MCF 10A (cell line): ENCODE measurements around the gene NAPG. TPM values are rescaled to one million over a fixed set of nuclear protein-coding genes. Genes with fewer than 3 reads are reported as not detected.

ENCODE experiments used
- BruUV-seq: library from RNA; stranded (reverse); fragments of 400-500 nt; replicated peaks from 2 replicates; lab custom pipeline; 2021; lab: Mats Ljungman, UMichigan
- CTCF ChIA-PET: fragments of 300-600 bp; sonication (Branson Sonifier 250); formaldehyde crosslinking; extraction: SDS; loops from one replicate; lab custom pipeline; 2021; ENCODE audit warnings: antibody characterized with exemption, inconsistent platforms; lab: Yijun Ruan, JAX
- POLR2A ChIA-PET: fragments of 300-600, 350-650 bp; sonication (Branson Sonifier 250); formaldehyde crosslinking; extraction: SDS; loops from one replicate; lab custom pipeline; 2020; ENCODE audit warnings: antibody characterized with exemption, inconsistent platforms; lab: Yijun Ruan, JAX
- DNase-seq: peaks from one replicate; pipeline ENCODE4 v3.0.0-alpha.2; 2018; ENCODE audit not compliant: unreplicated experiment
- H3K27ac Mint-ChIP-seq: one replicate; pipeline ENCODE4 v1.8.0; 2022; ENCODE audit warnings: mild to moderate bottlenecking, low read depth, mixed read lengths; ENCODE audit not compliant: unreplicated experiment
- H3K27me3 Mint-ChIP-seq: one replicate; pipeline ENCODE4 v1.8.0; 2022; ENCODE audit warnings: mixed read lengths; ENCODE audit not compliant: insufficient read depth, unreplicated experiment
- H3K36me3 Mint-ChIP-seq: one replicate; pipeline ENCODE4 v1.8.0; 2022; ENCODE audit warnings: mild to moderate bottlenecking, moderate library complexity, mixed read lengths; ENCODE audit not compliant: insufficient read depth, unreplicated experiment
- H3K4me1 Mint-ChIP-seq: one replicate; pipeline ENCODE4 v1.8.0; 2022; ENCODE audit warnings: mixed read lengths; ENCODE audit not compliant: insufficient read depth, unreplicated experiment
- H3K4me3 Mint-ChIP-seq: one replicate; pipeline ENCODE4 v1.8.0; 2022; ENCODE audit warnings: mild to moderate bottlenecking, moderate library complexity, mixed read lengths; ENCODE audit not compliant: unreplicated experiment
- H3K9me3 Mint-ChIP-seq: one replicate; pipeline ENCODE4 v1.8.0; 2022; ENCODE audit warnings: mixed read lengths; ENCODE audit not compliant: unreplicated experiment
- CTCF ChIP-seq: fragments of 200-600 bp; IDR thresholded peaks from one replicate; pipeline ENCODE4 v1.8.0; 2022; ENCODE audit warnings: antibody characterized with exemption, mild to moderate bottlenecking; ENCODE audit not compliant: unreplicated experiment
- intact Hi-C: fragments of 100-400 bp; cut with micrococcal nuclease; formaldehyde crosslinking; loops from 2 replicates; pipeline ENCODE4 v1.14.1; 2022
- total RNA-seq: library from RNA; stranded (reverse); gene quantifications from 2 replicates; pipeline ENCODE4 v1.2.3, GENCODE V29; 2022

NAPG gene
- total RNA-seq, 1 experiment from 2014 or later: 32.2 TPM

GRCh38 chr18:10511236-10511635, 14.6 kb upstream of the NAPG start:
- Mint-ChIP-seq H3K36me3 (no peaks in the 10 kb centered on the region), H3K27ac (no peak overlapping the region), H3K27me3 (no peaks in the 10 kb centered on the region), H3K9me3 (no peaks in the 10 kb centered on the region), H3K4me3 (no peak overlapping the region), H3K4me1 (peaks cover 6% of the 10 kb centered on the region)
- BruUV-seq: no TSS peak
- ChIA-PET POLR2A (interaction anchor here (1.0 kb wide), 1 partner anchor 31 kb away, joined by 3 read pairs; no protein-coding TSS in a partner anchor), CTCF (interaction anchor here (0.6 to 1.3 kb wide), 2 partner anchors 495 to 538 kb away, joined by 3 to 5 read pairs; no protein-coding TSS in a partner anchor)
- no peak for TF ChIP-seq CTCF
- intact Hi-C loops: no loop called here
- no peak for DNase-seq

- CTCF ChIA-PET: interaction anchor here (0.5 to 8.8 kb wide), 2 partner anchors 543 to 551 kb away, joined by 3 to 167 read pairs; no protein-coding TSS in a partner anchor
- Mint-ChIP-seq H3K9me3 (no peaks in the 10 kb centered on the region), H3K27ac (no peak overlapping the region), H3K4me3 (no peak overlapping the region), H3K36me3 (no peaks in the 10 kb centered on the region), H3K4me1 (peaks cover 6% of the 10 kb centered on the region), H3K27me3 (no peaks in the 10 kb centered on the region)
- POLR2A ChIA-PET: interaction anchor here (0.6 to 1.2 kb wide), 3 partner anchors 8 to 1518 kb away, joined by 3 read pairs; partner anchors contain the start of gene TXNDC2
- DNase-seq: no peak
- no peak for TF ChIP-seq CTCF
- intact Hi-C loops: no loop called here
- BruUV-seq: no TSS peak
Observed at GRCh38 chr18:10514082-10514481, 11.7 kb upstream of the NAPG start.

- POLR2A ChIA-PET: interaction anchor here (0.6 to 1.3 kb wide), 3 partner anchors 8 to 629 kb away, joined by 3 read pairs; partner anchors contain the start of gene TXNDC2
- H3K4me1 Mint-ChIP-seq: peaks cover 6% of the 10 kb centered on the region
- CTCF ChIA-PET: interaction anchor here (8.8 kb wide), 1 partner anchor 543 kb away, joined by 167 read pairs; no protein-coding TSS in a partner anchor
- no TSS peak for BruUV-seq
- H3K27ac Mint-ChIP-seq: no peak overlapping the region
- no peaks in the 10 kb centered on the region for H3K9me3 Mint-ChIP-seq
- intact Hi-C loops: no loop called here
- H3K4me3 Mint-ChIP-seq: no peak overlapping the region
- H3K27me3 Mint-ChIP-seq: no peaks in the 10 kb centered on the region
- no peaks in the 10 kb centered on the region for H3K36me3 Mint-ChIP-seq
- TF ChIP-seq CTCF: no peak
- no peak for DNase-seq
Observed at GRCh38 chr18:10514601-10515000, 11.2 kb upstream of the NAPG start.

- ChIA-PET CTCF (interaction anchor here (0.6 to 8.8 kb wide), 2 partner anchors 78 to 544 kb away, joined by 3 to 167 read pairs; no protein-coding TSS in a partner anchor), POLR2A (interaction anchor here (0.6 to 1.3 kb wide), 3 partner anchors 10 to 549 kb away, joined by 3 to 4 read pairs (median 3); partner anchors contain the start of gene NAPG)
- no peaks in the 10 kb centered on the region for H3K9me3 Mint-ChIP-seq
- H3K27ac Mint-ChIP-seq: no peak overlapping the region
- BruUV-seq: no TSS peak
- DNase-seq: no peak
- no peaks in the 10 kb centered on the region for H3K27me3 Mint-ChIP-seq
- no peaks in the 10 kb centered on the region for H3K36me3 Mint-ChIP-seq
- no peak overlapping the region for H3K4me3 Mint-ChIP-seq
- H3K4me1 Mint-ChIP-seq: peaks cover 6% of the 10 kb centered on the region
- intact Hi-C loops: no loop called here
- no peak for TF ChIP-seq CTCF
Observed at GRCh38 chr18:10515456-10515855, 10.4 kb upstream of the NAPG start.
